Measurements from ENCODE around the gene CHD2.

CHD2 gene

GRCh38 chr15:92901995-92902394, 1.9 kb downstream of the CHD2 start:
- Histone ChIP-seq H3K27me3 (ENCODE audit: insufficient read depth, low read length) (no peaks in the 10 kb centered on the region), H3K9ac (ENCODE audit: low read length) (no peak overlapping the region), H3K27ac (ENCODE audit: low read depth, low read length) (no peak overlapping the region), H2AFZ (ENCODE audit: insufficient read depth, low read length, poor library complexity) (no peak overlapping the region), H4K12ac (ENCODE audit: low read depth, low read length) (no peak overlapping the region), H3K79me1 (ENCODE audit: low read length) (peaks cover 6% of the 10 kb centered on the region), H3K18ac (ENCODE audit: low read length) (no peak overlapping the region), H2BK12ac (ENCODE audit: low read length) (no peak overlapping the region), H2AK5ac (ENCODE audit: low read length) (no peak overlapping the region), H3K14ac (ENCODE audit: low read length) (no peak overlapping the region), H3K23ac (ENCODE audit: low read length) (no peak overlapping the region), H3K9me3 (ENCODE audit: insufficient read depth, low read depth, low read length) (no peaks in the 10 kb centered on the region), H3K4me1 (ENCODE audit: control insufficient read depth in 1 of 2, insufficient read depth in 2 of 2, low read length in 2 of 2) (peaks cover 0 to 2% of the 10 kb centered on the region in 2 experiments), H2BK120ac (ENCODE audit: insufficient read depth, low read length, poor library complexity) (no peak overlapping the region), H3K79me2 (ENCODE audit: control insufficient read depth, insufficient read depth, low read length, poor library complexity) (peaks cover 5% of the 10 kb centered on the region), H3K36me3 (ENCODE audit: control insufficient read depth in 1 of 2, insufficient read depth in 2 of 2, low read length in 2 of 2) (peaks cover 0 to 1% of the 10 kb centered on the region in 2 experiments), H3K4me2 (ENCODE audit: low read length) (no peak overlapping the region), H2BK5ac (ENCODE audit: low read depth, low read length, poor library complexity) (no peak overlapping the region), H3K4ac (ENCODE audit: low read depth, low read length) (no peak overlapping the region), H4K91ac (ENCODE audit: low read depth, low read length) (no peak overlapping the region), H3K4me3 (ENCODE audit: low read depth, low read length) (no peak overlapping the region), H4K8ac (ENCODE audit: low read depth, low read length) (no peak overlapping the region)
- DNase-seq: peak in 1 of 2 donors; percentile 69
- WGBS (ENCODE audit: extremely low coverage, insufficient coverage, insufficient read length): no CpG with 5 or more reads among the region's 2 CpGs

- H3K9ac ChIP-seq (ENCODE audit: low read length): peak overlapping the region; percentile 58
- H4K8ac ChIP-seq (ENCODE audit: low read depth, low read length): no peak overlapping the region
- peaks cover 0 to 1% of the 10 kb centered on the region in 2 experiments for H3K36me3 ChIP-seq (ENCODE audit: control insufficient read depth in 1 of 2, insufficient read depth in 2 of 2, low read length in 2 of 2)
- H3K18ac ChIP-seq (ENCODE audit: low read length): no peak overlapping the region
- peak overlapping the region; percentile 70 for H3K4me2 ChIP-seq (ENCODE audit: low read length)
- H3K27me3 ChIP-seq (ENCODE audit: insufficient read depth, low read length): no peaks in the 10 kb centered on the region
- peak overlapping the region; percentile 55 for H3K4ac ChIP-seq (ENCODE audit: low read depth, low read length)
- peaks cover 5% of the 10 kb centered on the region for H3K79me2 ChIP-seq (ENCODE audit: control insufficient read depth, insufficient read depth, low read length, poor library complexity)
- H3K79me1 ChIP-seq (ENCODE audit: low read length): peaks cover 6% of the 10 kb centered on the region
- H2AK5ac ChIP-seq (ENCODE audit: low read length): no peak overlapping the region
- H3K27ac ChIP-seq (ENCODE audit: low read depth, low read length): peak overlapping the region; percentile 53
- no peak overlapping the region for H2BK12ac ChIP-seq (ENCODE audit: low read length)
- H3K23ac ChIP-seq (ENCODE audit: low read length): no peak overlapping the region
- no peak overlapping the region for H3K14ac ChIP-seq (ENCODE audit: low read length)
- peak in 1 of 2 donors; percentile 29 for DNase-seq
- H4K91ac ChIP-seq (ENCODE audit: low read depth, low read length): no peak overlapping the region
- no CpG with 5 or more reads among the region's 4 CpGs for WGBS (ENCODE audit: extremely low coverage, insufficient coverage, insufficient read length)
- no peak overlapping the region for H3K4me3 ChIP-seq (ENCODE audit: low read depth, low read length)
- peaks cover 0 to 4% of the 10 kb centered on the region in 2 experiments for H3K4me1 ChIP-seq (ENCODE audit: control insufficient read depth in 1 of 2, insufficient read depth in 2 of 2, low read length in 2 of 2)
- H2BK5ac ChIP-seq (ENCODE audit: low read depth, low read length, poor library complexity): no peak overlapping the region
- H4K12ac ChIP-seq (ENCODE audit: low read depth, low read length): no peak overlapping the region
- H2AFZ ChIP-seq (ENCODE audit: insufficient read depth, low read length, poor library complexity): no peak overlapping the region
- no peaks in the 10 kb centered on the region for H3K9me3 ChIP-seq (ENCODE audit: insufficient read depth, low read depth, low read length)
- H2BK120ac ChIP-seq (ENCODE audit: insufficient read depth, low read length, poor library complexity): no peak overlapping the region
Observed at GRCh38 chr15:92902737-92903593, 2.8 kb downstream of the CHD2 start.

DNA sequence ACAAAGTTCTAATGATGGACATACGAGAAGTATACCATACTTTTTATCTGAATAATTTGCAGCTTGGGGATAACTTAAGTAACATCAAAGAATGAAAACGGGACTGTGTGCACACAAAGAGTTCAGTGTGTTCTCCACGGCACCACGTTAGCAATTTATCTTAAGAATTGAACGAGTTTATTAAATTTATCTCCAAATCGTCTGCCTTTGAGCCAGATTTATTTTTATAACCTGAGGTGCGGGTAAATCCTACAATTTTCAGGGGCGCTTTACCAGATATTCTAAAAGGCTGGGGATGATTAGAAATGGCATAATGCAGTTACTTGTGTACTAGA, 3.5 kb downstream of the CHD2 start:
- no peak overlapping the region for H2BK12ac ChIP-seq (ENCODE audit: low read length)
- no peaks in the 10 kb centered on the region for H3K27me3 ChIP-seq (ENCODE audit: insufficient read depth, low read length)
- no peak overlapping the region for H3K23ac ChIP-seq (ENCODE audit: low read length)
- peaks cover 6% of the 10 kb centered on the region for H3K79me1 ChIP-seq (ENCODE audit: low read length)
- H3K4ac ChIP-seq (ENCODE audit: low read depth, low read length): no peak overlapping the region
- no peaks in the 10 kb centered on the region for H3K9me3 ChIP-seq (ENCODE audit: insufficient read depth, low read depth, low read length)
- H3K4me2 ChIP-seq (ENCODE audit: low read length): peak overlapping the region; percentile 51
- peaks cover 6% of the 10 kb centered on the region for H3K79me2 ChIP-seq (ENCODE audit: control insufficient read depth, insufficient read depth, low read length, poor library complexity)
- H3K4me1 ChIP-seq (ENCODE audit: control insufficient read depth in 1 of 2, insufficient read depth in 2 of 2, low read length in 2 of 2): peaks cover under 1 to 6% of the 10 kb centered on the region in 2 experiments
- no peak overlapping the region for H2AFZ ChIP-seq (ENCODE audit: insufficient read depth, low read length, poor library complexity)
- no peak overlapping the region for H4K12ac ChIP-seq (ENCODE audit: low read depth, low read length)
- WGBS (ENCODE audit: extremely low coverage, insufficient coverage, insufficient read length): no CpG with 5 or more reads among the region's 8 CpGs
- no peak overlapping the region for H4K91ac ChIP-seq (ENCODE audit: low read depth, low read length)
- no peak overlapping the region for H3K14ac ChIP-seq (ENCODE audit: low read length)
- DNase-seq: no peak
- H3K9ac ChIP-seq (ENCODE audit: low read length): peak overlapping the region; percentile 45
- peaks cover 0 to 1% of the 10 kb centered on the region in 2 experiments for H3K36me3 ChIP-seq (ENCODE audit: control insufficient read depth in 1 of 2, insufficient read depth in 2 of 2, low read length in 2 of 2)
- no peak overlapping the region for H2AK5ac ChIP-seq (ENCODE audit: low read length)
- H2BK5ac ChIP-seq (ENCODE audit: low read depth, low read length, poor library complexity): no peak overlapping the region
- H3K4me3 ChIP-seq (ENCODE audit: low read depth, low read length): no peak overlapping the region
- H3K18ac ChIP-seq (ENCODE audit: low read length): no peak overlapping the region
- H2BK120ac ChIP-seq (ENCODE audit: insufficient read depth, low read length, poor library complexity): no peak overlapping the region
- peak overlapping the region; percentile 90 for H3K27ac ChIP-seq (ENCODE audit: low read depth, low read length)
- H4K8ac ChIP-seq (ENCODE audit: low read depth, low read length): no peak overlapping the region

- H4K91ac ChIP-seq (ENCODE audit: low read depth, low read length): peak overlapping the region; percentile 90
- peak overlapping the region; percentile 16 for H3K4ac ChIP-seq (ENCODE audit: low read depth, low read length)
- peak overlapping the region; percentile 2 for H3K4me3 ChIP-seq (ENCODE audit: low read depth, low read length)
- H2AK5ac ChIP-seq (ENCODE audit: low read length): no peak overlapping the region
- no CpG with 5 or more reads among the region's 47 CpGs for WGBS (ENCODE audit: extremely low coverage, insufficient coverage, insufficient read length)
- H3K27ac ChIP-seq (ENCODE audit: low read depth, low read length): peak overlapping the region; percentile 90
- H4K12ac ChIP-seq (ENCODE audit: low read depth, low read length): no peak overlapping the region
- peaks cover 0 to 1% of the 10 kb centered on the region in 2 experiments for H3K36me3 ChIP-seq (ENCODE audit: control insufficient read depth in 1 of 2, insufficient read depth in 2 of 2, low read length in 2 of 2)
- H2BK120ac ChIP-seq (ENCODE audit: insufficient read depth, low read length, poor library complexity): no peak overlapping the region
- H2BK5ac ChIP-seq (ENCODE audit: low read depth, low read length, poor library complexity): peak overlapping the region; percentile 77
- H3K4me2 ChIP-seq (ENCODE audit: low read length): peak overlapping the region; percentile 64
- no peaks in the 10 kb centered on the region for H3K9me3 ChIP-seq (ENCODE audit: insufficient read depth, low read depth, low read length)
- no peak overlapping the region for H3K18ac ChIP-seq (ENCODE audit: low read length)
- H2BK12ac ChIP-seq (ENCODE audit: low read length): no peak overlapping the region
- peak overlapping the region; percentile 87 for H4K8ac ChIP-seq (ENCODE audit: low read depth, low read length)
- H3K4me1 ChIP-seq (ENCODE audit: control insufficient read depth in 1 of 2, insufficient read depth in 2 of 2, low read length in 2 of 2): peaks cover 4 to 9% of the 10 kb centered on the region in 2 experiments
- no peak overlapping the region for H2AFZ ChIP-seq (ENCODE audit: insufficient read depth, low read length, poor library complexity)
- peaks cover 6% of the 10 kb centered on the region for H3K79me1 ChIP-seq (ENCODE audit: low read length)
- peak overlapping the region; percentile 69 for H3K9ac ChIP-seq (ENCODE audit: low read length)
- peaks cover 9% of the 10 kb centered on the region for H3K79me2 ChIP-seq (ENCODE audit: control insufficient read depth, insufficient read depth, low read length, poor library complexity)
- H3K14ac ChIP-seq (ENCODE audit: low read length): no peak overlapping the region
- H3K27me3 ChIP-seq (ENCODE audit: insufficient read depth, low read length): no peaks in the 10 kb centered on the region
- no peak overlapping the region for H3K23ac ChIP-seq (ENCODE audit: low read length)
- peak; percentile 100 for DNase-seq
Observed at GRCh38 chr15:92903966-92904721, 4.0 kb downstream of the CHD2 start.

All from trophoblast cell (in vitro differentiated cells and primary cell).